Measurements from ENCODE around the gene SLC24A3.

SLC24A3 gene

DNA sequence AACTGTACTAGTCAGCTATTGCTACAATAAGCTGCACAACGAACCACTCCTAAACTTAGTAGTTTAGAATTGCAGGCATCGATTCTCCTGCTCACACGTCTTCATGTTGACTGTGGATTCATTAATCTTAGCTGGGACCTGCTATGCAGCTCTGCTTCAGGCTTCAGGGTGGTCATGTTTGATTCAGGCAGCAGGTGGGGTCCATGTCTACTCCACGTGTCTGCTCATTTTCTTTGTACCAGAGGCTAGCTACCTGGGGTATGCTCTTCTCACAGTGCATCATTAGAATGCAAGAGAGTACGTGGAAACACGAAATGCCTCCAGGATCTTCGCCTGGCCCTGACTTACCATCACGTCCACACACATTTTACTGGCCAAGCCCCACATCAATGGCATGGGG is 481.1 kb downstream of the SLC24A3 start:
- in situ Hi-C loops (cut with MboI; ENCODE audit: low sequenced_read_pairs), result no loop called here

DNA sequence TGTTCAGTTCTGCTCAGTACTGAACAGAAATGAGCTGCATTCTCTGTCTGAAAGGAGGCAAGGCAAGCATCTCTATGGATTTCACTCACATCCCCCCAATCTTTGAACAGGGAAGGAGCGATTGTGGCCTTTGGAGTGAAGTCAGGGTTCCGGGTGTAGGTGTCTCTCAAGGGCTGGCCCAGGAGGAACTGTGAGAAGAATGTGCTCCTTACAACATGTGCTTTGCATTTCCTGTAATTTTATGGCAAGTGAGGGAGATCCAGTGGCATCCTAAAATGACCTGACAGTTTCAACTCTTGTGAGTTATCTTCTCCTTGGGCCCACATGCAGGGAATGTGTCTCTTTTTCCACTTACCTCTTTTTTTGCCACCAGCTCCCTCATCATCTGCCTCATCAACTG is 482.6 kb downstream of the SLC24A3 start:
- in situ Hi-C loops (cut with MboI; ENCODE audit: low sequenced_read_pairs), result no loop called here

DNA sequence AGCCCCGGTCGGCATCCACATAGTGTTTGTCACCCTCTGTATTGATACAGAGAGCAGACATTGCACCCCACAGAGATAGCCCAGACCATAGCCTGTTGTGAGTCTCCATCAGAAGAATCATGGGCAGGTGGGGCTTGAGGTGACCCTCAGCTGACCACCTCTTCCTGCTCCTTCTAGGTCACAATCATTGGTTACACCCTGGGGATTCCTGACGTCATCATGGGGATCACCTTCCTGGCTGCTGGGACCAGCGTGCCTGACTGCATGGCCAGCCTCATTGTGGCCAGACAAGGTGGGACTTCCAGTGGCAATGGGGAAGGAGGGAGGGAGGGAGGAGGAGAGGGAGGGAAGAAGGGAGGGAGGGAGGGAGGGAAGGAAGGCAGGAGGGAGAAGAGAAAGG is 484.2 kb downstream of the SLC24A3 start:
- in situ Hi-C loops (cut with MboI; ENCODE audit: low sequenced_read_pairs), result no loop called here

DNA sequence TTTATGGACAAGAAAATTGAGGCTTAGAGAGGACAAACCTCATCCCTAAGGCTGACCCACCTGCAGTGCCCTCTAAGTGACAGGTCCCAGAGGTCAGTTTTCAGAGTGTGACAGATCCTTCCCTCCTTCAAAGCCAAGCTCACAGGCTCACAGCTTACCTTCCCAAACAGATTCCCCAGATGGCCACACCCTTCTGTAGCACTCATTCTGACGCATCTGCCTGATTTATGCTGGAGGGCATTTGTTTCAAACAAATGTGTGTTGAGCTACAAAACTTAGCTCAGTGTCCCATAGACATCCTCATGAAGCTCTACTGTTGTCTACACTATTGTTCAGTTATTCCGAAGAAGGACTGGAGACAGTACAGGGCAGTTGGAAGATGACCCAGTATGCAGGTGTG is 485.0 kb downstream of the SLC24A3 start:
- in situ Hi-C loops (cut with MboI; ENCODE audit: low sequenced_read_pairs), result no loop called here

DNA sequence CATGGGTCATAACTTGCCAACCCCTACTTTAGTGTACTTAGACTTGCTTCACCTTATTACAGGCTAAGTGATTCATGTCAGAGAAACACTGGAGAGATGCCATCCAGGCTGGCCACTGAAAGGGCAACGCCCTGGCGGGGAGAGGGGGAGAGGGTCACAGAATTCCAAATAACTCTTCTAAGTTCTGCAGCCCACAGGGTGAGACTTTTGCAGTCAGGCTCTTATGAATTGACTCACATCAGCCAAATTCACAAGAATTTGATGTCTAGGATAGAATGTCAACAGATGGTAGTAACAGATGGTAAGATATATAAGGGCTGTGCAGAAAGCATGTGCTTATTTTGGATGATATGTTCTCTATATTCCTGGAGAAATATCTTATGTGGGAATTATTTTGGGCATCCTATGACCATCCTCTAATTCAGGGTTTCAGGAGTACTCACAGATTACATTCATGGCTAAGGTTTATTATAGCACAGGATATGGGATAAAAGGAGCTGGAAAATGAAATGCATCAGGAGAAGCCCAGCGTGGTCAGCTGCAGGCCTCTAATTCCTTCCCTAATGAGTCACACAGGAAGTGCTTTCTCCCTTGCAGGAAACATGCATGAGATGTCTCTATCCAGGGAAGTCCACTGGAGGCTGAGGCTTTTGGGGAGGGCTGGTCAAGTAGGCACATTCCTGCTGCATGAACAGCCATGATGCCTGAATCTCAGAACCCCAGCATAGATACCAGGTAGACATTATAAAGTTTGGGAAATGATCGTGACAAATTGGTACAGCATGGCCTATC is 486.9 kb downstream of the SLC24A3 start:
- in situ Hi-C loops (cut with MboI; ENCODE audit: low sequenced_read_pairs), result no loop called here

DNA sequence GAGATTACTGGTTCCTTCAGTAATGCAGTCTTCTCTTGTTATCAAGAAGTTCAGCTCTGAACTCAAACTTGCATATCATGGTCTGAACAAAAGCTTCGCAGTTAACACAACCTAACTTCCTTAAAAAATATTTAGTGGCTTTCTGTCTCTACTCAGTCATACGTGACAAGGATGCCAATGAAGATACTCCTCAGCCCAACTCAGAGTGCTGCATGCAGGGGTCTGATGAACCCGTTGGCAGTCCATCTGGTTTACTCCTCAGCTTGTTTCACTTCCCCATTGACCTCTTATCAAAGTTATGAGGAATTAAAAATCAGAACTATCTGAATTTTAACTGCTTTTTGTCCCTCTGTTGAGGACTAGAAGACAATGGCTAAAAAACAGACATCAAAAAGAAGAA is 489.0 kb downstream of the SLC24A3 start:
- in situ Hi-C loops (cut with MboI; ENCODE audit: low sequenced_read_pairs), result no loop called here

DNA sequence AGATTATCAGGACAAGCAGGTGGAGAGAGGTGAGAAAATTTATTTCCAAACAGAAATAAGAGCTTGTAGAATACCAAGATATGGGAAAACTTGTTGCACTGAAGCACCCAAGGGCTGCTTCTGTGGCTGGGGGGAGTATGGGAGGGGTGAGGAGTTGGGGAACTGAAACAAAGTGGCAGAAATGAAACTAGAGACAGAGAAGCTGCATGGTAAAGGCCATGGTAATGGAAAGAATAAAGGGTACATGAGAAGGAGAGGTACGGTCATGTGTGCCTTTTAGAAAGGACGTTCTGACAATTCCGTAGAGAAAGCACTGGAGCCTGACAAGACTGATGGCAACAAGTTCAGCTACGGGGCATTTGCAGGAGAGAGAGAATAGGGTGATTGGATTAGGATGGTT is 494.0 kb downstream of the SLC24A3 start:
- in situ Hi-C loops (cut with MboI; ENCODE audit: low sequenced_read_pairs), result no loop called here

DNA sequence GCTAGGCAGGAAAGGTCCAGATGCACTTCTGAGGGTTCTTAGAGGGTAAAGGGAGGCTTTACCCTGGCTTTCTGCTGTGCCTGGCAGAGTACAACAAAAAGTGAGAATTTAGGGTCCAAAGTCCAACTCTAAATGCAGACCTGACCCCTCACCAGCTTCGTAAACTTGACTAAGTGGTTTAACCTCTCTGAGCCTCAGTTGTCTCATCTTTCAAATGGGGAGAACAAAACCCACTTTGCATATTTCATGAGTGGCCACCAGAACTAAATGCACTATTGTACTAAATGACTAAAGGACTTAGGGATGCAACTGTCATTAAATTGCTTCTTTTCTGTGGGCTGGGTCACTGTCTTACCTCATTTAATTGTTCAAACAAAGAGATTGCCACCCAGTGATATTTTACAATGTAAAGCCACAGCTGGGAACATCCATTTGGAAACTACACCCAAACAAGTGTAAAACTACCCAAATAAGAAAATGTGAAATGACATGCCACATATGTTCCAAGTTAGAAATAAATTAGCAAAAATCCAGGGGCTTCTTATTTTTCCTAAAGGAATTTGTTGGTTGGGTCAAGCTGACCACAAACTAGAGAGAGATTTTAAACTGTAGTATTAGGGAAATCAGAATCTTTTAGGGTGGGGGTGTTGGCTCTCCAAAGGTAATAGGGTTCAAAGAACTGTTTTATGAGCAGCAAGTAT is 497.3 kb downstream of the SLC24A3 start:
- in situ Hi-C loops (cut with MboI; ENCODE audit: low sequenced_read_pairs), result no loop called here

DNA sequence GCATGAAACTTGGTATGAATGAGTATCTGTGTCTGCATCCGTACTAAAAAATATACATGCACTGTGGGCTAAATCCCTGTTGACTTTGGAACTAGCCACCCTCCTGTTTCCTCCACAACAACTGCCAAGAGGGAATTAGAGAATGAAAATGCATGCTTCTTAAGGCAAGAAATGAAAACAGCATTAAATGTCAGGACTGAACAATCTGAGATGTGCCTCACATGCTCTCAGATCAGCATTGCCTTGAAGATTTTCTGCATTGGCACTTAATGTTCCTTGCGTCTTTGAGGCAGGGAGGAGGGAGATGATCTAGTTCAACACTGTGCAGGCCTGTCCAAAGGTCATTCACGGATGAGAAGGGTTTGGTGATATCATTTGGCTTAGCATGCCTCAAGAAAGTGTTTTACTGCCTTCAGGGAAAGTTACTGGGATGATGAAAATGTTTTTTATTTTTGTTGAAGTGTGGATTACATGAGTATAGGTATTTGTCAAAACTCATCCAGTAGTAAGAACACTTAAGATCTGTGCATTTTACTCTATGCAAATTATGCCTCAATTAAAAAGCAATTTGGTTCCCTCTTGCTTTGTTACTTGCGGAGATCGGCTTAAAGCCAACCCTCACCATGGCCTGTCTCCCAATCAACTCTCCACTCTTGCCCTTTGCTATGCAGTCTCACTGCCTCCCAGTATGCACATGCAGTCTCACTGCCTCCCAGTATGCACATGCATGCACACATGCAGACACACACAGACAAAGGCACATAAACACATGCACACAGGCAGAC is 498.1 kb downstream of the SLC24A3 start:
- in situ Hi-C loops (cut with MboI; ENCODE audit: low sequenced_read_pairs), result no loop called here

DNA sequence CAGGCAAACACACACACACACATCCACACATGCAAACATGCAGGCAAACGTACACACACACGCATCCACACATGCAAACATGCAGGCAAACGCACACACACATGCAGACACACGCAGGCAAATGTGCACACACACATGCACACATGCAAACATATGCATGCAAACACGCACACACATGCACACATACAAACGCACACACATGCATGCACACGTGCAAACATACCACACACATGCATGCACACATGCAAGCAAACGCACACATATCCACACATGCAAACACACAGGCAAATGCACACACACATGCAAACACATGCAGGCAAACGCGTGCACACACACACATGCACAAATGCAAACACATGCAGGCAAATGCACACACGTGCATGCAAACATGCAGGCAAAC is 498.7 kb downstream of the SLC24A3 start:
- in situ Hi-C loops (cut with MboI; ENCODE audit: low sequenced_read_pairs), result no loop called here

DNA sequence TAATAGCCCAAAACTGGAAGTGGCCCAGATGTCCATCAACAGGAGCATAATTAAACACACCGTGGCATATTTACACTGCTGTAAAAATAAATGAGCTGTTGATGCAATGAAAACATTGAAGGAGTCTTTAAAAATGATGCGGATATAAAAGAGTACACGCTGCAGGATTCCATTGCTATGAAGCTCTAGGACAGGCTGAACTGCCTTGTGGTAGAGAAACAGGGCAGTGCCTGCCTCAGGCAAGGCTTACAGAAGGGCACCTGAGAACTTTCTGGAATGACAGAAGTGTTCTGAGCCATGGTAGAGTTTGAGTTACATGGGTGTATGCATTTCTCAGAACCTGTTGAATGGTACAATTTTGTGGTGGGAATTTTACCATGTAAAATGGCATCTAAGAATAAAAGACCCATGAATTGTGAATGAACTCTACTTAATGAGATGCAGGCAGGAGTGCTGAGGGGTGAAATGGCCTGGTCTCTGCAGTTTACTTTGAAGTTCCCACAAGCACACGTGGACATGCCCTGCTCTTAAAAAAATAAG is 500.3 kb downstream of the SLC24A3 start:
- in situ Hi-C loops (cut with MboI; ENCODE audit: low sequenced_read_pairs), result no loop called here

DNA sequence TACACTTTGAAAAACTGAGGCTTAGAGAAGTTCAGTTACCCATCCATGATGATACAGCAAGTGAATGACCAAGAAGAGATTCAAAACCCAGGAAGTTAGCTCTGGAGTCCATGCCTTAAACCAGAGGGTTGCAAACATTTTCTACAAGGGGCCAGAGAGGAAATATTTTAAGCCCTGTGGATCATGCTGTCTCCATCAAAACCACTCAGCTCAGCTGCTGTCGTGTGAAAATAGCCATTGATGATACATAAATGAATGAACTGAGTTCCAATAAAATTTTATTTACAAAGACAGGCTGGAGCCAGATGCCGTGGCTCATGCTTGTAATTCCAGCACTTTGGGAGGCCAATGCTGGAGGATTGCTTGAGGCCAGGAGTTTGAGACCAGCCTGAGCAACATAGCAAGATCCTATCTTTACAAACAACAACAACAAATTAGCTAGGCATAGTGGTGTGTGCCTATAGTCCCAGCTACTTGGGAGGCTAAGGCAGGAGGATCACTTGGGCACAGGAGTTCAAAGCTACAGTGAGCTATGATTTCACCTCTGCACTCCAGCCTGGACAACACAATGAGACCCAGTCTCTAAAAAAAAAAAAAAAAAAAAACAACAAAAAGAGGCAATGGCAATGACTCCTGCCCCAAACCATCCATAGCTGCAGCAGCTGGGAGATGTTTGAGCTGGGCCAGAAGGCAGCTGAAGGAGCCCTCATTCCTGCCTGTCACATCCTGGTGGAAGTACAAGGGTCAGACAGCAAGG is 501.6 kb downstream of the SLC24A3 start:
- in situ Hi-C loops (cut with MboI; ENCODE audit: low sequenced_read_pairs), result no loop called here

DNA sequence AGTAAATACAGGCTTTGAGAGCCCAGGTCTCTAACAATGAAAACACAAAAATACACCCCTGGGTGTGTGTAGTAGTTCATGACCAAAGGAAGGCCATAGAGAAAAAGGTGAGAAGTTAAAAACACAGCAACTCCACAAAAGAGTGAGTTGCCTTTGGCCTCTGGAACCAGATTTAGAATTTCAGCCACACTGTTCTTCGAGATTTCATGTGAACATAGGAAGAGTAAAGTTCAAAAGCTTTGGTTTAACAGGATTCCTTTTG is 502.1 kb downstream of the SLC24A3 start:
- in situ Hi-C loops (cut with MboI; ENCODE audit: low sequenced_read_pairs), result no loop called here

DNA sequence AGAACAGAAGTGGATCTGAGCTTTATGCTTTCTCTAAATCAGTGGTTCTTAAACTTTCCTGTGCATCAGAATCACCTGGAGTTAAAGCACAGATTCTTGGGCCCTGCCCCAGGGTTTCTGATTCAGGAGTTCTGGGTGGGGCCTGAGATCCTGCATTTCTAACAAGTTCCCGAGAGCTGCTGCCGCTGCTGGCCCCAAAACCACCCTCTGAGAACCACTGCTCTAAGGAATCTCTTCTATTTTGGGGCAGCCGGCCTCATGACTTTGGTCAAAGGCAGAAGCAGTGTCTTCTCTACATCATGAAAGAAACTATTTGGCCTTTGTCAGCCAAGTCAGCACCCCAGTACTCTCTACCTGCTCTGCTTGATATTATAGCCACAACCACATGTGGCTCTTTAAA is 503.5 kb downstream of the SLC24A3 start:
- in situ Hi-C loops (cut with MboI; ENCODE audit: low sequenced_read_pairs), result no loop called here

DNA sequence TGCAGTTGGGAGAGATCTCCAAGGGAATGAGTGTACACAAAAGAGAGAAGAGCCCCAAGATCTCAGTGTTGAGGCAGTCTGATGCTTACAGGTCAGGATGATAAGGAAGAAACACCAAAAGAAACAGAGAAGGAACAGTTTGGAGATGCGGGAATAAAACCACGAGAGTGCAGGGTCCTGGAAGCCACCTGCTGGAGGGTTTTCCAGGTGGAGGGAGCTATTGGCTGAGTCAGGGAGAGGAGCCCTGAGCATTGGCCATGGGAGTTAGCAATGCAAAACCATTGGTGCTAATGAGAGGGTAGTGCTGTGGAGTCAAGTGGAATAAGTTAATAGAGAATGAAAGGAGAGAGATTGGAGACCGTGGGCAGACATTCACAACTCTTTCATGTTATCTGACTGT is 506.4 kb downstream of the SLC24A3 start:
- in situ Hi-C loops (cut with MboI; ENCODE audit: low sequenced_read_pairs), result no loop called here

DNA sequence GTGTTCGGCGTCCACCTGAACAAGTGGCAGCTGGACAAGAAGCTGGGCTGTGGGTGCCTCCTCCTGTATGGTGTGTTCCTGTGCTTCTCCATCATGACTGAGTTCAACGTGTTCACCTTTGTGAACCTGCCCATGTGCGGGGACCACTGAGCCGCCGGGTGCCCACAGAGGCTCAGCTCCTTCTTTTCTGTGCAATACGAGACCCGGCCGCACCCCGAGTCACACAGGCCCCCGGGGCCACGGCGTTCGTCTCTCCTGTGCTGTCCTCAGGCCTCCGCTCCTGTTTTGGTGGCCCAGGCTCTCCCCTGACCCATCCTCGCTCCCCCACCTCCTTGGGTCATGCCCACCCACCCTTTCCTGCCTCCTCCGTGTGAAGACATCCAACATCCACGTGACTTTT is 508.5 kb downstream of the SLC24A3 start:
- in situ Hi-C loops (cut with MboI; ENCODE audit: low sequenced_read_pairs), result no loop called here

DNA sequence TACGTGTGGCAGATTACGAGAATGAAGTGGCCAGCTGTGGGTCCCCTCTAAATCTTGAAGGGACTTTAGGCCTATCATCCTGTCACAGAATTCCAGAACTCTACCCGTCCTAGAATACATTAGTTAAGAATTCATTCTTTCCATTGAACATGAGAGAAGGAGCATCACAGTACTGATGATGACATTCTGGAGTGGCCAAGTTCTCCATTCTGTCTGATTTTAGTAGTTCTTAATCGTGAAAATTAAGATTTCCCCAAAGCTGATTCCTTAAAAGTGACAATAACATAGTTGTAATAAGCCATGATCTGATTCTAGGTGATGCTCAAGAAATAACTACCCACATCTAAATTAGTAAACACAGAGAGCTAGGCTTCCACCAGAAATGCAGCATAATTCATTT is 510.6 kb downstream of the SLC24A3 start:
- in situ Hi-C loops (cut with MboI; ENCODE audit: low sequenced_read_pairs), result no loop called here

DNA sequence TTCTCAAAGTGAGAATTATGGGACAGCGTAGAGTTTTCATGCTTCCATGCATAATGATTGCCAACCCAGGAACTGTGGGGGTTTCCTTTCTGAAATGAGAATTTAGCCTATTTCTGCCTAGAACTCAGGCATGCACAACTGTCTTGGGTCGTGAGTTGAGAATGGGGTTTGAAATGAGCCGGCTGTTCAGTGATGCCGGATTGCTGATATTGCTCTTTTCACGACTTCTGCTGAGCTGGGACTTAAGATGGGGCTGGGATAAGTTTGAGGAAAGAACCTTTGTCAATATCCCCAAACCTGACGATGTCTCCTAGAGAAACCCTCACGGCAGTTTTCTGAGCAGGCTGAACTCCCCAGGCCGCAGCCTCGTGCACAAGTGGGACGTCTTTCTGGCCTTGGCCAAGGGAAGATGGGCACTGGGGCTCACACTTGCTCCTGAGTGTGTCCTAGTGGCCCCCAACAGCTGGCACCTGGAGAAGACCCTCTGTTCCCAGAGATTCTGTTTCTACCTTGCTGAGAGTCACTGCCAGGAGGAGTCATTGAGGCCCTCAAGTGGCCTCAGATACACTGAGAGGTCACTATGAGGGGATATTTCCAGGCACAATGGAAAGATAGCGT is 511.5 kb downstream of the SLC24A3 start:
- in situ Hi-C loops (cut with MboI; ENCODE audit: low sequenced_read_pairs), result no loop called here

DNA sequence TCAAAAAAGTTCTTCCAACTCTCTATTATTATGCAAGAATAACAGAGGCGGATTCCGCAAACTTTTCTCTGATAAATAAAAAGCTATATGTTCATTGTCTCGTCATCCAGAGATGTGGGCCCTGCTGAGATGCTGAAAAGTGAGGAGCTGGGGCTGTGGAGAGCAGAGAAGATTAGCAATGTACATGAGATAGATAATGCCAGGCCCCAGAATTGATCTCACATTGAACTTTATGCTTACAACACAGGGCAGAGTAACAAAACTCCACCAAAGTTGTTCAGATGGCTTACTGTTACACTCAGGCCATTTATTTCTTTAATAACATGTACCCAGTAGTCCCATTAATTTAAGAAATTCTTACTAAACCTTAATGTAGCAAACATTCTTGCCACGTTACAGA is 512.9 kb downstream of the SLC24A3 start:
- in situ Hi-C loops (cut with MboI; ENCODE audit: low sequenced_read_pairs), result no loop called here

DNA sequence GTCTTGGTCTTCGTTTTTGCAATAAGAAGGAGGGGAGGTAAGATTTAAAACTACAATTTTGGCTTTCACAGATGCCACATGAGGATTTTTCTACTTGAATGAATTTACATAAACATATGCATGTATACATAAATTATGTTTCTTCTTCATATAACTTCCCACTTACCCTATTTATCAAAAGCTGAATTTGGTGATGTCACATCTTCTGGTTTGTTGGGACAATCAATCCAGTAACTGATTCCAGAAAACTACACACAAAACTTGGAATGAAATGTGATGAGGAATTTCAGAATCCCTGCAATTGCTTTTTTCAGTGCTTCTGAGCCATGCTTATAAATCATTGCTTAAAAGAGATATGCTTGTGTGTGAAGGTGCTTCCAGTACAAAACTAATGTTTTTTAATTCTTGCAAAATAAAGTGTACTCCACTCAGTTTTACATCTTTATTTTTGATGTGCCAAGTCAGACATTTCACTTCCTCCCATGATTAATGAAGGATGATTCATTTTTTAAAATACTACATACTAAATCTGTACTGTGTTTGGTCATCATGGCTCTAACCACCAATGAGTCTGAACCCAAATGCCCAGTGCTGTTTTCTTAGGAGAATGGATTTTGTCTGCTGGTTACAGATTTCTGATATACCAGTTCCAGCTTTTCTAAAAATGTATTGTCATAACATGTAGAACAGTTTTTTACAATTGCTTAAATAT is 513.5 kb downstream of the SLC24A3 start:
- in situ Hi-C loops (cut with MboI; ENCODE audit: low sequenced_read_pairs), result no loop called here
